Chondrocyte (in vitro differentiated cells): ENCODE results near the gene OR8B12. TPM values are rescaled to one million over a fixed set of nuclear protein-coding genes. Genes with fewer than 3 reads are reported as not detected.

Experiments used
- DNase-seq: peaks from one replicate; pipeline ENCODE4 v3.0.0; 2021; ENCODE audit warnings: mixed read lengths, low spot score
- H3K27ac Mint-ChIP-seq: one replicate; pipeline ENCODE4 v1.8.0; 2021; ENCODE audit warnings: mild to moderate bottlenecking, moderate library complexity, mixed read lengths; ENCODE audit not compliant: unreplicated experiment
- H3K27me3 Mint-ChIP-seq: 2 replicates; pipeline ENCODE4 v1.8.0; 2021; ENCODE audit warnings: low read depth, mixed read lengths
- H3K36me3 Mint-ChIP-seq: 2 replicates; pipeline ENCODE4 v1.8.0; 2021; ENCODE audit warnings: low read depth, mixed read lengths
- H3K4me1 Mint-ChIP-seq: 2 replicates; pipeline ENCODE4 v1.8.0; 2021; ENCODE audit warnings: low read depth, mild to moderate bottlenecking, mixed read lengths
- H3K4me3 Mint-ChIP-seq: one replicate; pipeline ENCODE4 v1.8.0; 2021; ENCODE audit warnings: mild to moderate bottlenecking, moderate library complexity, mixed read lengths; ENCODE audit not compliant: unreplicated experiment
- H3K9me3 Mint-ChIP-seq: 2 replicates; pipeline ENCODE4 v1.8.0; 2021; ENCODE audit warnings: low read depth, mixed read lengths
- total RNA-seq: library from RNA; stranded (reverse); gene quantifications from 3 replicates; pipeline ENCODE4 v1.2.1, GENCODE V29; 2021
- TF ChIP-seq, protein P1 (sequence below): fragments of 200-600 bp; sonication (generic); IDR thresholded peaks from 2 replicates; pipeline ENCODE4 v1.5.0; 2021; ENCODE audit warnings: antibody characterized with exemption, mild to moderate bottlenecking, moderate library complexity

The OR8B12 gene
- total RNA-seq, 1 donor from 2014 or later = not detected

DNA sequence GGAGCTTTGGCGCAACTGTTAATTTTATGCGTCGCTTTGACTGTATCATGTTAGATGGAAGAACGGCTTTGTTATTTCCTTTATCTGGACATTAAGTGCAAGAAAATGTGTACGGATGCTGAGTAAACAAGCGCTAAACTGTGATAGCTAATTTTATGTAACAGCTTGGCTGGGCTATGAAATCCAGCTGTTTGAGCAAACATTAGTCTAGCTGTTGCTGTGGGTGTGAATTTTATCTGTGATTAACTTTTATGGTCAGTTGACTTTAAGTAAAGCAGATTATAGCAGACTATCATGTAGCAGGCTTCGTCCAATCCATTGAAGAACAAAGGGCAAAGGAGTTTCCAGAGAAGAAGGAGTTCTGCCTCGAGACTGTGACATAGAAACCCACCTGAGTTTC, 40.3 kb upstream of the OR8B12 start:
- Mint-ChIP-seq H3K4me3 (no peak overlapping the region), H3K27me3 (peaks cover 39% of the 10 kb centered on the region), H3K9me3 (no peaks in the 10 kb centered on the region), H3K27ac (no peak overlapping the region), H3K36me3 (no peaks in the 10 kb centered on the region), H3K4me1 (no peaks in the 10 kb centered on the region)
- TF ChIP-seq, protein P1, sequence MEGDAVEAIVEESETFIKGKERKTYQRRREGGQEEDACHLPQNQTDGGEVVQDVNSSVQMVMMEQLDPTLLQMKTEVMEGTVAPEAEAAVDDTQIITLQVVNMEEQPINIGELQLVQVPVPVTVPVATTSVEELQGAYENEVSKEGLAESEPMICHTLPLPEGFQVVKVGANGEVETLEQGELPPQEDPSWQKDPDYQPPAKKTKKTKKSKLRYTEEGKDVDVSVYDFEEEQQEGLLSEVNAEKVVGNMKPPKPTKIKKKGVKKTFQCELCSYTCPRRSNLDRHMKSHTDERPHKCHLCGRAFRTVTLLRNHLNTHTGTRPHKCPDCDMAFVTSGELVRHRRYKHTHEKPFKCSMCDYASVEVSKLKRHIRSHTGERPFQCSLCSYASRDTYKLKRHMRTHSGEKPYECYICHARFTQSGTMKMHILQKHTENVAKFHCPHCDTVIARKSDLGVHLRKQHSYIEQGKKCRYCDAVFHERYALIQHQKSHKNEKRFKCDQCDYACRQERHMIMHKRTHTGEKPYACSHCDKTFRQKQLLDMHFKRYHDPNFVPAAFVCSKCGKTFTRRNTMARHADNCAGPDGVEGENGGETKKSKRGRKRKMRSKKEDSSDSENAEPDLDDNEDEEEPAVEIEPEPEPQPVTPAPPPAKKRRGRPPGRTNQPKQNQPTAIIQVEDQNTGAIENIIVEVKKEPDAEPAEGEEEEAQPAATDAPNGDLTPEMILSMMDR = no peak
- no peak for DNase-seq

DNA sequence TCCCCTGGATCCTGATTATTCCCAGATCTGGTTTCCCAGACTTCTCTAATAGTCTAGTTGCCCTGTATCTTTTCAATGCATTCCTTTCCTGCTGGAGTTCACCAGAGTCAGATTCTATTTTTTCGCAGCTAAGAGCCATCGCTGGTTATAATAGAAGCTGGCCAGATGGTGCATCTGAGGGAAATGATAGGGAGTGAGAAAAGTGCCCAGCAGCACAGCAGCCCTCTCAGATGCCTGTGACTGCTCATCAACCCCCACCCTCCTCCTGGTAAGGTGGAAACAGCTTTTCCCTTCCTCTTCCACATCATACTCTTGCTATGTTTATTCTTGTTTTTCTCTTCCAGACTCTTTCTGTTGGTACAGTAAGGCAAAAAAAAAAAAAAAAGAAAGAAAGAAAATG, 39.1 kb upstream of the OR8B12 start:
- Mint-ChIP-seq H3K4me3 (no peak overlapping the region), H3K36me3 (no peaks in the 10 kb centered on the region), H3K9me3 (no peaks in the 10 kb centered on the region), H3K4me1 (no peaks in the 10 kb centered on the region), H3K27me3 (peaks cover 40% of the 10 kb centered on the region), H3K27ac (no peak overlapping the region)
- no peak for DNase-seq
- TF ChIP-seq, protein P1 = no peak

DNA sequence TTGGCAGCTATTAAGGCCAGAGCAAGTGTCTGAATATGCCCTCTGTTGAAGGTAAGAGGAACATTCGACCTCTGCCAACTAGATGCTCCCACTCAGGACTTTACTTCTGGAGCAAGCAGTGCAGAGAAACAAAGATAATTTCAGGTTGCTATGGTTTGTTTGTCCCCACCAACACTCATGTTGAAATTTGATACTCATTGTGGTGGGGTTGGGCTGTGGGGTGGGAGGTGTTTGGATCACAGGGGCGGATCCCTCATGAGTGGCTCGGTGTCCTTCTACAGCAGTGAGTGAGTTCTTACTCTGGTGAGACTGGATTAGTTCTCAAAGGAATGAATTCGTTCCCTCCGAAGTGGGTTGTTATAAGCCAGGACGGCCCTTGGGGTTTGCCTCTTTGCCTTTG, 38.4 kb upstream of the OR8B12 start:
- Mint-ChIP-seq H3K4me3 (no peak overlapping the region), H3K4me1 (no peaks in the 10 kb centered on the region), H3K27ac (no peak overlapping the region), H3K27me3 (peaks cover 37% of the 10 kb centered on the region), H3K9me3 (no peaks in the 10 kb centered on the region), H3K36me3 (no peaks in the 10 kb centered on the region)
- TF ChIP-seq, protein P1 = no peak
- no peak for DNase-seq

DNA sequence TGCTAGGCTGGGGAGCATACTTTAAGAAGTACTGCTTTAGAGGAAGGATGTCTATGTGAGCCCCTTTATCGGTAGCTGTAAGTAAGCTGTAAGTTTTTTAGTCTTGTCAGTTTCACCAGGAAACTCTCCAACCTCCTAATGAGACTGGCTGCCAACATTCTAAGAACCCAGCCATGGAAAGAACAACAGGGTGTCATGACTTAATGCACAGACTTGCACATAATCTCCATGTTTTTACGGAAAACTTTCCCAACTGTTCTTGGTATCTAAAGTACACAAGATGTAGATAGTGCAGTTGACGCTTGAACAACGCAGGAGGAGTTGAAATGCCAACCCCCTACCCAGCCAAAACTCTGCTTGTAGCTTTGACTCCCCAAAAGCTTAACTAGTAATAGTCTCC, 35.3 kb upstream of the OR8B12 start:
- H3K4me1 Mint-ChIP-seq = no peaks in the 10 kb centered on the region
- TF ChIP-seq, protein P1 = no peak
- H3K27me3 Mint-ChIP-seq = peaks cover 35% of the 10 kb centered on the region
- DNase-seq = no peak
- H3K27ac Mint-ChIP-seq = no peak overlapping the region
- peaks cover 8% of the 10 kb centered on the region for H3K9me3 Mint-ChIP-seq
- no peaks in the 10 kb centered on the region for H3K36me3 Mint-ChIP-seq
- no peak overlapping the region for H3K4me3 Mint-ChIP-seq

DNA sequence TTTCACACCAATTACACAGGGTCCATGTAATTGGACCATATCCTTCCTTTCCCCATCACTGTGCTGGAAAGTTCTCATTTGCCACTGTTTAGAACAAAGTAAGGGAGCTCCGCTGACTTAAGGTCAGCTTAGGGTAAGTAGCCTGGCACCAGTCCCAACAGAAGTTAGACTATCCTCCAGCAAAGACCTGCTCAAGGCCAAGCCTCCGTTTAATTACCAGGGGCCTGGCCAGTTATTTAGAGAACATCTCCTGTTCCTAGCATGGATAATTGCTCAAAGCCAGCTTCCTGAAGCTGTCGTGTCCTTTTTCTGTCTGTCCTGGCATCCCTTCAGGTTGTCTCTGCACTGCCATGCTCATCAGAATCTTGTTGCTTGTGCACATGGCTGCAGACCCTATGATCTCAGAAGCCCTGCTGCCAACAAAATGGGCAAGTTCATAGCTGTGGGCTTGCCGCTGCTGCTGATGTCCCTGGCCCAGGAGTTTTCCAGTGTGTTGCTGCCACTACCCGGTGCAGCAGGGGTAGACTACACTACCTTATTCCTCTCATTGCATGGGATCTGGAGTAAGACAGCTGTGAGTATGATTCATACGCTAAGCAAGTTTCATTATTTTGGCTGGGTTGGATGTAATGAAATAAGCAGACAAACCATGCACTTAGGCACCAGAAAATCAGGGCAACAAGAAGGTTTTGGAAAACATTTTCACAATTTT, 34.4 kb upstream of the OR8B12 start:
- Mint-ChIP-seq H3K27me3 (peaks cover 31% of the 10 kb centered on the region), H3K4me3 (no peak overlapping the region), H3K36me3 (no peaks in the 10 kb centered on the region), H3K9me3 (peaks cover 11% of the 10 kb centered on the region), H3K27ac (no peak overlapping the region), H3K4me1 (no peaks in the 10 kb centered on the region)
- TF ChIP-seq, protein P1 = no peak
- DNase-seq = no peak
